Fibroblast of skin of right quadriceps (primary cell): Measurements from ENCODE around the gene MRE11.
"Not testable (repeated sequence)": the region's sequence is repeated elsewhere in the genome, so short reads cannot be mapped to it uniquely, and the experiment has no call there.

Experiments used
- DNase-seq: peaks from one replicate; pipeline ENCODE4 v3.0.0-alpha.2; 2013

The MRE11 gene

GRCh38 chr11:94493281-94494125, at the start of gene MRE11, which contains the start of gene ANKRD49:
MRE11 (minus strand) TSS chr11:94493844; CDS start chr11:94492801, 1,043 bp downstream.
ANKRD49 (plus strand) TSS chr11:94493984; CDS start chr11:94496694, 2,710 bp downstream.
- DNase-seq = peak; percentile 97

- DNase-seq = no peak
Observed at GRCh38 chr11:94539420-94539819, 45.8 kb upstream of the MRE11 start.

GRCh38 chr11:94537031-94537600, 43.5 kb upstream of the MRE11 start:
- DNase-seq = peak; percentile 69

- no peak for DNase-seq
Observed at GRCh38 chr11:94536386-94536785, 42.7 kb upstream of the MRE11 start.

- no peak for DNase-seq
Observed at GRCh38 chr11:94533696-94534630, 40.3 kb upstream of the MRE11 start.

GRCh38 chr11:94533206-94533605, 39.6 kb upstream of the MRE11 start:
- DNase-seq = no peak

- no peak for DNase-seq
Observed at GRCh38 chr11:94532211-94532610, 38.6 kb upstream of the MRE11 start.

GRCh38 chr11:94528551-94528950, 34.9 kb upstream of the MRE11 start:
- no peak for DNase-seq

- no peak for DNase-seq
Observed at GRCh38 chr11:94526645-94527438, 33.2 kb upstream of the MRE11 start.

GRCh38 chr11:94525546-94526324, 32.1 kb upstream of the MRE11 start:
- DNase-seq = peak; percentile 86

- no peak for DNase-seq
Observed at GRCh38 chr11:94524341-94524740, 30.7 kb upstream of the MRE11 start.

- no peak for DNase-seq
Observed at GRCh38 chr11:94521684-94522083, 28.0 kb upstream of the MRE11 start.

- peak; percentile 35 for DNase-seq
Observed at GRCh38 chr11:94519478-94520084, 25.9 kb upstream of the MRE11 start.

- no peak for DNase-seq
Observed at GRCh38 chr11:94518300-94518699, 24.7 kb upstream of the MRE11 start.

- no peak for DNase-seq
Observed at GRCh38 chr11:94516725-94517124, 23.1 kb upstream of the MRE11 start.

GRCh38 chr11:94515398-94515797, 21.8 kb upstream of the MRE11 start:
- no peak for DNase-seq

GRCh38 chr11:94513091-94513490, 19.4 kb upstream of the MRE11 start:
- no peak for DNase-seq

GRCh38 chr11:94511932-94512781, 18.5 kb upstream of the MRE11 start, which contains the start of gene C11orf97:
C11orf97 (plus strand) TSS chr11:94512461; CDS start chr11:94512529, 68 bp downstream.
- DNase-seq = peak; percentile 34

GRCh38 chr11:94507485-94507884, 13.8 kb upstream of the MRE11 start:
- no peak for DNase-seq

GRCh38 chr11:94506513-94506912, 12.9 kb upstream of the MRE11 start:
- not testable (repeated sequence) for DNase-seq
